ENCODE data around the gene IRF4. TPM values are rescaled to one million over a fixed set of nuclear protein-coding genes. Genes with fewer than 3 reads are reported as not detected.

Gene IRF4
- total and polyA plus RNA-seq, 2 experiments from 2014 or later, result 1.3 to 1.9 TPM

DNA sequence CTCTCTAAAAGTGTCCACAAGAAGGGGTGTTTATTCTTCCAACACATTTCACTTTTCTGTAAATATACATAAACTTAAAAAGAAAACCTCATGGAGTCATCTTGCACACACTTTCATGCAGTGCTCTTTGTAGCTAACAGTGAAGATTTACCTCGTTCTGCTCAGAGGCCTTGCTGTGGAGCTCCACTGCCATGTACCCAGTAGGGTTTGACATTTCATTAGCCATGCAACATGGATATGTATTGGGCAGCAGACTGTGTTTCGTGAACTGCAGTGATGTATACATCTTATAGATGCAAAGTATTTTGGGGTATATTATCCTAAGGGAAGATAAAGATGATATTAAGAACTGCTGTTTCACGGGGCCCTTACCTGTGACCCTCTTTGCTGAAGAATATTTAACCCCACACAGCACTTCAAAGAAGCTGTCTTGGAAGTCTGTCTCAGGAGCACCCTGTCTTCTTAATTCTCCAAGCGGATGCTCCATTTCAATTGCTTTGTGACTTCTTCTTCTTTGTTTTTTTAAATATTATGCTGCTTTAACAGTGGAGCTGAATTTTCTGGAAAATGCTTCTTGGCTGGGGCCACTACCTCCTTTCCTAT is 17.9 kb downstream of the IRF4 start (continued):
- TF ChIP-seq, protein P1, sequence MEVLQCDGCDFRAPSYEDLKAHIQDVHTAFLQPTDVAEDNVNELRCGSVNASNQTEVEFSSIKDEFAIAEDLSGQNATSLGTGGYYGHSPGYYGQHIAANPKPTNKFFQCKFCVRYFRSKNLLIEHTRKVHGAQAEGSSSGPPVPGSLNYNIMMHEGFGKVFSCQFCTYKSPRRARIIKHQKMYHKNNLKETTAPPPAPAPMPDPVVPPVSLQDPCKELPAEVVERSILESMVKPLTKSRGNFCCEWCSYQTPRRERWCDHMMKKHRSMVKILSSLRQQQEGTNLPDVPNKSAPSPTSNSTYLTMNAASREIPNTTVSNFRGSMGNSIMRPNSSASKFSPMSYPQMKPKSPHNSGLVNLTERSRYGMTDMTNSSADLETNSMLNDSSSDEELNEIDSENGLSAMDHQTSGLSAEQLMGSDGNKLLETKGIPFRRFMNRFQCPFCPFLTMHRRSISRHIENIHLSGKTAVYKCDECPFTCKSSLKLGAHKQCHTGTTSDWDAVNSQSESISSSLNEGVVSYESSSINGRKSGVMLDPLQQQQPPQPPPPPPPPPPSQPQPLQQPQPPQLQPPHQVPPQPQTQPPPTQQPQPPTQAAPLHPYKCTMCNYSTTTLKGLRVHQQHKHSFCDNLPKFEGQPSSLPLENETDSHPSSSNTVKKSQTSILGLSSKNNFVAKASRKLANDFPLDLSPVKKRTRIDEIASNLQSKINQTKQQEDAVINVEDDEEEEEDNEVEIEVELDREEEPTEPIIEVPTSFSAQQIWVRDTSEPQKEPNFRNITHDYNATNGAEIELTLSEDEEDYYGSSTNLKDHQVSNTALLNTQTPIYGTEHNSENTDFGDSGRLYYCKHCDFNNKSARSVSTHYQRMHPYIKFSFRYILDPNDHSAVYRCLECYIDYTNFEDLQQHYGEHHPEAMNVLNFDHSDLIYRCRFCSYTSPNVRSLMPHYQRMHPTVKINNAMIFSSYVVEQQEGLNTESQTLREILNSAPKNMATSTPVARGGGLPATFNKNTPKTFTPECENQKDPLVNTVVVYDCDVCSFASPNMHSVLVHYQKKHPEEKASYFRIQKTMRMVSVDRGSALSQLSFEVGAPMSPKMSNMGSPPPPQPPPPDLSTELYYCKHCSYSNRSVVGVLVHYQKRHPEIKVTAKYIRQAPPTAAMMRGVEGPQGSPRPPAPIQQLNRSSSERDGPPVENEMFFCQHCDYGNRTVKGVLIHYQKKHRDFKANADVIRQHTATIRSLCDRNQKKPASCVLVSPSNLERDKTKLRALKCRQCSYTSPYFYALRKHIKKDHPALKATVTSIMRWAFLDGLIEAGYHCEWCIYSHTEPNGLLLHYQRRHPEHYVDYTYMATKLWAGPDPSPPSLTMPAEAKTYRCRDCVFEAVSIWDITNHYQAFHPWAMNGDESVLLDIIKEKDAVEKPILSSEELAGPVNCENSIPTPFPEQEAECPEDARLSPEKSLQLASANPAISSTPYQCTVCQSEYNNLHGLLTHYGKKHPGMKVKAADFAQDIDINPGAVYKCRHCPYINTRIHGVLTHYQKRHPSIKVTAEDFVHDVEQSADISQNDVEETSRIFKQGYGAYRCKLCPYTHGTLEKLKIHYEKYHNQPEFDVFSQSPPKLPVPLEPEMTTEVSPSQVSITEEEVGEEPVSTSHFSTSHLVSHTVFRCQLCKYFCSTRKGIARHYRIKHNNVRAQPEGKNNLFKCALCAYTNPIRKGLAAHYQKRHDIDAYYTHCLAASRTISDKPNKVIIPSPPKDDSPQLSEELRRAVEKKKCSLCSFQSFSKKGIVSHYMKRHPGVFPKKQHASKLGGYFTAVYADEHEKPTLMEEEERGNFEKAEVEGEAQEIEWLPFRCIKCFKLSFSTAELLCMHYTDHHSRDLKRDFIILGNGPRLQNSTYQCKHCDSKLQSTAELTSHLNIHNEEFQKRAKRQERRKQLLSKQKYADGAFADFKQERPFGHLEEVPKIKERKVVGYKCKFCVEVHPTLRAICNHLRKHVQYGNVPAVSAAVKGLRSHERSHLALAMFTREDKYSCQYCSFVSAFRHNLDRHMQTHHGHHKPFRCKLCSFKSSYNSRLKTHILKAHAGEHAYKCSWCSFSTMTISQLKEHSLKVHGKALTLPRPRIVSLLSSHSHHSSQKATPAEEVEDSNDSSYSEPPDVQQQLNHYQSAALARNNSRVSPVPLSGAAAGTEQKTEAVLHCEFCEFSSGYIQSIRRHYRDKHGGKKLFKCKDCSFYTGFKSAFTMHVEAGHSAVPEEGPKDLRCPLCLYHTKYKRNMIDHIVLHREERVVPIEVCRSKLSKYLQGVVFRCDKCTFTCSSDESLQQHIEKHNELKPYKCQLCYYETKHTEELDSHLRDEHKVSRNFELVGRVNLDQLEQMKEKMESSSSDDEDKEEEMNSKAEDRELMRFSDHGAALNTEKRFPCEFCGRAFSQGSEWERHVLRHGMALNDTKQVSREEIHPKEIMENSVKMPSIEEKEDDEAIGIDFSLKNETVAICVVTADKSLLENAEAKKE (CRISPR knock-in tag; IDR thresholded peaks at IDR 0.05), result no peak
- TF ChIP-seq ZNF114 (CRISPR knock-in tag; IDR thresholded peaks at IDR 0.05) (no peak), NANOG (IDR thresholded peaks at IDR 0.05; ENCODE audit: borderline replicate concordance) (no peak), JUNB (IDR thresholded peaks at IDR 0.05; ENCODE audit: unreplicated experiment) (no peak), EZH2 (IDR thresholded peaks at IDR 0.05; ENCODE audit: low read depth, unreplicated experiment) (no peak)

- H3K36me3 ChIP-seq (ENCODE audit: insufficient read depth), result 0 out of 2 replicates have a peak, but pooled peaks cover 2% of the 10 kb centered on the region
- Mint-ChIP-seq H3K27me3 (ENCODE audit: insufficient read depth, low read depth, poor library complexity) (peaks cover 2% of the 10 kb centered on the region), H3K9me3 (peaks cover 11% of the 10 kb centered on the region), H3K36me3 (ENCODE audit: low read depth) (peaks cover 3% of the 10 kb centered on the region; the same call in 1 of the 3 replicates), H3K4me1 (peaks cover 23% of the 10 kb centered on the region), H3K4me3 (no peak overlapping the region), H3K27ac (no peak overlapping the region)
- H3K4me3 ChIP-seq, result no peak overlapping the region
- no peak for DNase-seq (ENCODE audit: low spot score)
- H2AFZ ChIP-seq, result no peak overlapping the region
- H3K4me2 ChIP-seq, result no peak overlapping the region
- no peaks in the 10 kb centered on the region for H4K20me1 ChIP-seq (replicated peaks; ENCODE audit: insufficient read depth)
- ATAC-seq, result no peak
- no peaks in the 10 kb centered on the region for H3K79me2 ChIP-seq (replicated peaks; ENCODE audit: insufficient read depth)
- H3K27me3 ChIP-seq (ENCODE audit: insufficient read depth), result no peaks in the 10 kb centered on the region
- no peaks in the 10 kb centered on the region for H3K9me2 ChIP-seq (ENCODE audit: insufficient read depth)
- H3K4me1 ChIP-seq (ENCODE audit: insufficient read depth), result no peaks in the 10 kb centered on the region
- H3F3A ChIP-seq (replicated peaks; ENCODE audit: low read depth), result no peaks in the 10 kb centered on the region
- H3K27ac ChIP-seq (ENCODE audit: low read depth), result no peak overlapping the region
- no peak for TF ChIP-seq ZNF331 (CRISPR knock-in tag; IDR thresholded peaks at IDR 0.05; ENCODE audit: low read depth)
- TF ChIP-seq ZNF114 (CRISPR knock-in tag; IDR thresholded peaks at IDR 0.05), result no peak
- TF ChIP-seq POLR2AphosphoS5 (IDR thresholded peaks at IDR 0.05; ENCODE audit: low read depth), result no peak
- TF ChIP-seq, protein P2, sequence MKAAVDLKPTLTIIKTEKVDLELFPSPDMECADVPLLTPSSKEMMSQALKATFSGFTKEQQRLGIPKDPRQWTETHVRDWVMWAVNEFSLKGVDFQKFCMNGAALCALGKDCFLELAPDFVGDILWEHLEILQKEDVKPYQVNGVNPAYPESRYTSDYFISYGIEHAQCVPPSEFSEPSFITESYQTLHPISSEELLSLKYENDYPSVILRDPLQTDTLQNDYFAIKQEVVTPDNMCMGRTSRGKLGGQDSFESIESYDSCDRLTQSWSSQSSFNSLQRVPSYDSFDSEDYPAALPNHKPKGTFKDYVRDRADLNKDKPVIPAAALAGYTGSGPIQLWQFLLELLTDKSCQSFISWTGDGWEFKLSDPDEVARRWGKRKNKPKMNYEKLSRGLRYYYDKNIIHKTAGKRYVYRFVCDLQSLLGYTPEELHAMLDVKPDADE (IDR thresholded peaks at IDR 0.05), result no peak
- TF ChIP-seq, protein P3, sequence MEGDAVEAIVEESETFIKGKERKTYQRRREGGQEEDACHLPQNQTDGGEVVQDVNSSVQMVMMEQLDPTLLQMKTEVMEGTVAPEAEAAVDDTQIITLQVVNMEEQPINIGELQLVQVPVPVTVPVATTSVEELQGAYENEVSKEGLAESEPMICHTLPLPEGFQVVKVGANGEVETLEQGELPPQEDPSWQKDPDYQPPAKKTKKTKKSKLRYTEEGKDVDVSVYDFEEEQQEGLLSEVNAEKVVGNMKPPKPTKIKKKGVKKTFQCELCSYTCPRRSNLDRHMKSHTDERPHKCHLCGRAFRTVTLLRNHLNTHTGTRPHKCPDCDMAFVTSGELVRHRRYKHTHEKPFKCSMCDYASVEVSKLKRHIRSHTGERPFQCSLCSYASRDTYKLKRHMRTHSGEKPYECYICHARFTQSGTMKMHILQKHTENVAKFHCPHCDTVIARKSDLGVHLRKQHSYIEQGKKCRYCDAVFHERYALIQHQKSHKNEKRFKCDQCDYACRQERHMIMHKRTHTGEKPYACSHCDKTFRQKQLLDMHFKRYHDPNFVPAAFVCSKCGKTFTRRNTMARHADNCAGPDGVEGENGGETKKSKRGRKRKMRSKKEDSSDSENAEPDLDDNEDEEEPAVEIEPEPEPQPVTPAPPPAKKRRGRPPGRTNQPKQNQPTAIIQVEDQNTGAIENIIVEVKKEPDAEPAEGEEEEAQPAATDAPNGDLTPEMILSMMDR (conservative IDR thresholded peaks at IDR 0.05; ENCODE audit: low read depth in 2 of 2), result no peak
Observed at GRCh38 chr6:410555-411395, 19.2 kb downstream of the IRF4 start.

Data from GM23338 (cell line).